PC-9 (cell line): ENCODE data around the gene PABPN1. TPM values are rescaled to one million over a fixed set of nuclear protein-coding genes. Genes with fewer than 3 reads are reported as not detected.

Experiments used
- BruUV-seq: library from RNA; stranded (reverse); fragments of 400-500 nt; replicated peaks from 2 replicates; lab custom pipeline; 2021; lab: Mats Ljungman, UMichigan
- CTCF ChIA-PET: fragments of 300-600 bp; sonication (Branson Sonifier 250); formaldehyde crosslinking; loops from one replicate; lab custom pipeline; 2022; ENCODE audit warnings: antibody characterized with exemption; lab: Charles Lee
- POLR2A ChIA-PET: fragments of 300-600 bp; sonication (Branson Sonifier 250); formaldehyde crosslinking; loops from one replicate; lab custom pipeline; 2022; ENCODE audit warnings: antibody characterized with exemption; ENCODE audit not compliant: unreplicated experiment; lab: Charles Lee
- DNase-seq, 2 experiments: peaks; one replicate each; pipeline versions ENCODE4 v3.0.0 to v3.0.0-alpha.2; 2015 to 2022; ENCODE audit warnings: mixed read lengths in 1 of 2
- H2AFZ ChIP-seq: fragments of 200-600 bp; sonication (generic); 2 replicates; pipeline ENCODE4 v1.8.1; 2017; ENCODE audit warnings: antibody characterized with exemption
- H3F3A ChIP-seq: fragments of 200-600 bp; sonication (generic); 2 replicates; pipeline ENCODE4 v1.8.1; 2017; ENCODE audit warnings: antibody characterized with exemption, mild to moderate bottlenecking, low read depth; ENCODE audit not compliant: insufficient read depth
- H3K27ac ChIP-seq: fragments of 200-600 bp; sonication (generic); 2 replicates; pipeline ENCODE4 v1.6.1; 2016; ENCODE audit warnings: mixed run types
- H3K27me3 ChIP-seq: fragments of 200-600 bp; sonication (generic); 2 replicates; pipeline ENCODE4 v1.6.1; 2016; ENCODE audit warnings: low read depth, mixed run types; ENCODE audit not compliant: insufficient read depth
- H3K36me3 ChIP-seq: fragments of 200-600 bp; sonication (generic); 2 replicates; pipeline ENCODE4 v1.6.1; 2016; ENCODE audit warnings: low read depth, mixed run types
- H3K4me1 ChIP-seq: fragments of 200-600 bp; sonication (generic); replicated peaks from 2 replicates; pipeline ENCODE4 v1.6.1; 2016; ENCODE audit warnings: mixed run types; ENCODE audit not compliant: insufficient read depth
- H3K4me2 ChIP-seq: fragments of 200-600 bp; sonication (generic); 2 replicates; pipeline ENCODE4 v1.6.1; 2017; ENCODE audit warnings: mixed run types
- H3K4me3 ChIP-seq: fragments of 200-600 bp; sonication (generic); 2 replicates; pipeline ENCODE4 v1.6.1; 2016; ENCODE audit warnings: mixed run types
- H3K79me2 ChIP-seq: fragments of 200-600 bp; sonication (generic); 2 replicates; pipeline ENCODE4 v1.6.1; 2017; ENCODE audit warnings: low read depth, mixed run types
- H3K9me2 ChIP-seq: fragments of 200-600 bp; sonication (generic); 2 replicates; pipeline ENCODE4 v1.8.1; 2017; ENCODE audit warnings: mild to moderate bottlenecking; ENCODE audit not compliant: insufficient read depth
- H3K9me3 ChIP-seq: fragments of 200-600 bp; sonication (generic); 2 replicates; pipeline ENCODE4 v1.8.1; 2016; ENCODE audit warnings: low read depth; ENCODE audit not compliant: insufficient read depth
- H4K20me1 ChIP-seq: fragments of 200-600 bp; sonication (generic); 2 replicates; pipeline ENCODE4 v1.8.1; 2017; ENCODE audit not compliant: insufficient read depth
- CTCF ChIP-seq: fragments of 200-600 bp; sonication (generic); conservative IDR thresholded peaks from 2 replicates; pipeline ENCODE4 v1.6.1; 2017; ENCODE audit warnings: mixed run types, antibody characterized with exemption, mild to moderate bottlenecking, moderate library complexity
- EZH2 ChIP-seq: fragments of 200-600 bp; sonication (generic); IDR thresholded peaks from 2 replicates; pipeline ENCODE4 v1.8.0; 2017; ENCODE audit warnings: antibody characterized with exemption, low read depth
- intact Hi-C: fragments of 100-400 bp; cut with micrococcal nuclease; formaldehyde crosslinking; loops from one replicate; pipeline ENCODE4 v1.10.0; 2022; ENCODE audit not compliant: unreplicated experiment
- total RNA-seq: library from RNA; stranded (reverse); gene quantifications from 2 replicates; pipeline ENCODE4 v1.2.3, GENCODE V29; 2021

Gene PABPN1
- total RNA-seq, 1 experiment from 2014 or later: 142 TPM

- ChIA-PET POLR2A (interaction anchor here (0.8 kb wide), 1 partner anchor 12 kb away, joined by 7 read pairs; no protein-coding TSS in a partner anchor), CTCF (no interaction called here)
- Histone ChIP-seq H3K9me2 (no peaks in the 10 kb centered on the region), H3K27ac (no peak overlapping the region), H3K36me3 (no peaks in the 10 kb centered on the region), H3F3A (no peaks in the 10 kb centered on the region), H3K9me3 (no peaks in the 10 kb centered on the region), H3K4me1 (no peaks in the 10 kb centered on the region), H3K4me3 (no peak overlapping the region), H3K4me2 (no peak overlapping the region), H4K20me1 (no peaks in the 10 kb centered on the region), H3K79me2 (no peaks in the 10 kb centered on the region), H2AFZ (no peak overlapping the region), H3K27me3 (peaks cover 73% of the 10 kb centered on the region)
- intact Hi-C loops: no loop called here
- TF ChIP-seq EZH2 (no peak), CTCF (no peak)
- no peak for DNase-seq
- no TSS peak for BruUV-seq
These were observed 36.8 kb downstream of the PABPN1 start for GRCh38 chr14:23358042-23358441.

DNA sequence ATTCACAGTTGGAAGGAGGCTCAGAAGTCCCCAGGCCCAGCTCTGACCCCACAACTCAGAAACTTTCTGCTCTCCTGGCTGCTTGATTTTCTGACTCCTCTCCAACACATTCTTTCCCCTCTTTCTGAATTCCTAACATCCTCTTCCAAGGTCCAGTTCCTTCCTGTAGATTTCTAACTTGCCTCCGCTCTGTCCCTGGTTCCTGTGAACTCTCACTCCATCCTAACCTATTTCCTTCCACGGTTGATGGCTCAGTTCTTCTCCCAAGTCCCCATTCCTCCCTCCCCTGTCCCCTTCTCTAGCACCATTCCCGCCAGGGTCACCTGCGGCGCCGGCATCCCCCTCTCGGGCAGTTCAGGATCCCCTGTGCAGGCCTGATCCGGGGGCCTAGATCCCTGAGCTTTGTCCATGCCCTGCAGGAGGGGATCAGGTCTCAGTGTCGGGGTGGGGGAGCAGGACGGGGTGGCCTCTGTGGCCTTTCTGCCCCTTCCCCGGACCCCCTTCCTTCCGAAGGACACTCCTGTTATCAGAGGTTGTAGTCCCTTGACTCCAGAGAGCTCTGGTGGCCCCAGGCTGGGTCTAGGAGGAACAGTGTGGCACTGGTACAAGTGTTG lies 37.4 kb downstream of the PABPN1 start:
- ChIA-PET POLR2A (no interaction called here), CTCF (no interaction called here)
- no peak overlapping the region for H3K4me2 ChIP-seq
- H3K4me3 ChIP-seq: no peak overlapping the region
- H3K79me2 ChIP-seq: no peaks in the 10 kb centered on the region
- H3F3A ChIP-seq: no peaks in the 10 kb centered on the region
- no peaks in the 10 kb centered on the region for H3K36me3 ChIP-seq
- BruUV-seq: no TSS peak
- peaks cover 74% of the 10 kb centered on the region for H3K27me3 ChIP-seq
- H3K9me2 ChIP-seq: no peaks in the 10 kb centered on the region
- no peaks in the 10 kb centered on the region for H3K4me1 ChIP-seq
- no peaks in the 10 kb centered on the region for H4K20me1 ChIP-seq
- no peak for DNase-seq
- no peaks in the 10 kb centered on the region for H3K9me3 ChIP-seq
- TF ChIP-seq CTCF: no peak
- TF ChIP-seq EZH2: no peak
- no peak overlapping the region for H2AFZ ChIP-seq
- intact Hi-C loops: no loop called here
- no peak overlapping the region for H3K27ac ChIP-seq

GRCh38 chr14:23359167-23359626 lies 37.9 kb downstream of the PABPN1 start:
- Histone ChIP-seq H3K36me3 (no peaks in the 10 kb centered on the region), H3K9me2 (no peaks in the 10 kb centered on the region), H3K27ac (no peak overlapping the region), H2AFZ (no peak overlapping the region), H3K4me1 (no peaks in the 10 kb centered on the region), H3K79me2 (no peaks in the 10 kb centered on the region), H3K27me3 (peaks cover 80% of the 10 kb centered on the region), H3K4me3 (no peak overlapping the region), H3K4me2 (no peak overlapping the region), H4K20me1 (no peaks in the 10 kb centered on the region), H3F3A (no peaks in the 10 kb centered on the region), H3K9me3 (no peaks in the 10 kb centered on the region)
- intact Hi-C loops: no loop called here
- no TSS peak for BruUV-seq
- CTCF ChIA-PET: no interaction called here
- no peak for TF ChIP-seq EZH2
- TF ChIP-seq CTCF: no peak
- POLR2A ChIA-PET: no interaction called here
- DNase-seq: no peak
